Measurements from ENCODE around the gene SOX1. TPM values are rescaled to one million over a fixed set of nuclear protein-coding genes. Genes with fewer than 3 reads are reported as not detected.

The SOX1 gene
- total and polyA plus RNA-seq, 4 donors: 0.99 to 8.0 (median 4.2) TPM

- Histone ChIP-seq H3K27me3 (ENCODE audit: control insufficient read depth, insufficient read depth, low read length) (peaks cover 66% of the 10 kb centered on the region), H3K36me3 (ENCODE audit: control insufficient read depth, insufficient read depth, low read length) (no peaks in the 10 kb centered on the region), H3K4me3 (ENCODE audit: low read depth, low read length) (no peak overlapping the region), H3K9me3 (ENCODE audit: control insufficient read depth, insufficient read depth, low read length) (no peaks in the 10 kb centered on the region), H3K27ac (ENCODE audit: low read depth, low read length) (no peak overlapping the region), H3K4me1 (ENCODE audit: control insufficient read depth, insufficient read depth, low read length) (peaks cover 42% of the 10 kb centered on the region)
- DNase-seq (ENCODE audit: low read depth in 4 of 6, low spot score in 6 of 6): peak in 2 of 6 donors; percentile 25 to 37
- WGBS (ENCODE audit: insufficient coverage): 48% methylated on average over 2 of the region's 7 CpGs
These were observed 35.3 kb downstream of the SOX1 start for GRCh38 chr13:112102243-112102642.

- Histone ChIP-seq H3K27ac (ENCODE audit: low read depth, low read length) (peak overlapping the region; percentile 40), H3K4me1 (ENCODE audit: control insufficient read depth, insufficient read depth, low read length) (peaks cover 45% of the 10 kb centered on the region), H3K27me3 (ENCODE audit: control insufficient read depth, insufficient read depth, low read length) (peaks cover 73% of the 10 kb centered on the region), H3K36me3 (ENCODE audit: control insufficient read depth, insufficient read depth, low read length) (no peaks in the 10 kb centered on the region), H3K4me3 (ENCODE audit: low read depth, low read length) (no peak overlapping the region), H3K9me3 (ENCODE audit: control insufficient read depth, insufficient read depth, low read length) (no peaks in the 10 kb centered on the region)
- WGBS (ENCODE audit: insufficient coverage): 34% methylated on average over 3 of the region's 19 CpGs
- DNase-seq (ENCODE audit: low read depth in 4 of 6, low spot score in 6 of 6): peak in 2 of 6 donors; percentile 51 to 73
These were observed 36.4 kb downstream of the SOX1 start for GRCh38 chr13:112103260-112103838.

- peak in 5 of 6 donors; percentile 61 to 96 (median 66) for DNase-seq (ENCODE audit: low read depth in 4 of 6, low spot score in 6 of 6)
- Histone ChIP-seq H3K4me3 (ENCODE audit: low read depth, low read length) (no peak overlapping the region), H3K27ac (ENCODE audit: low read depth, low read length) (no peak overlapping the region), H3K27me3 (ENCODE audit: control insufficient read depth, insufficient read depth, low read length) (peaks cover 77% of the 10 kb centered on the region), H3K4me1 (ENCODE audit: control insufficient read depth, insufficient read depth, low read length) (peaks cover 45% of the 10 kb centered on the region), H3K9me3 (ENCODE audit: control insufficient read depth, insufficient read depth, low read length) (no peaks in the 10 kb centered on the region), H3K36me3 (ENCODE audit: control insufficient read depth, insufficient read depth, low read length) (no peaks in the 10 kb centered on the region)
- 4% methylated on average over 76 of the region's 76 CpGs for WGBS (ENCODE audit: insufficient coverage)
These were observed 37.3 kb downstream of the SOX1 start for GRCh38 chr13:112103961-112104880.

GRCh38 chr13:112104881-112105234, 37.9 kb downstream of the SOX1 start:
- no peak overlapping the region for H3K4me3 ChIP-seq (ENCODE audit: low read depth, low read length)
- H3K27ac ChIP-seq (ENCODE audit: low read depth, low read length): no peak overlapping the region
- H3K4me1 ChIP-seq (ENCODE audit: control insufficient read depth, insufficient read depth, low read length): peaks cover 45% of the 10 kb centered on the region

GRCh38 chr13:112105244-112105681, 38.3 kb downstream of the SOX1 start:
- H3K4me3 ChIP-seq (ENCODE audit: low read depth, low read length): no peak overlapping the region
- no peaks in the 10 kb centered on the region for H3K36me3 ChIP-seq (ENCODE audit: control insufficient read depth, insufficient read depth, low read length)
- no peak overlapping the region for H3K27ac ChIP-seq (ENCODE audit: low read depth, low read length)
- peak in 2 of 6 donors; percentile 43 to 67 for DNase-seq (ENCODE audit: low read depth in 4 of 6, low spot score in 6 of 6)
- peaks cover 45% of the 10 kb centered on the region for H3K4me1 ChIP-seq (ENCODE audit: control insufficient read depth, insufficient read depth, low read length)
- H3K9me3 ChIP-seq (ENCODE audit: control insufficient read depth, insufficient read depth, low read length): no peaks in the 10 kb centered on the region
- peaks cover 81% of the 10 kb centered on the region for H3K27me3 ChIP-seq (ENCODE audit: control insufficient read depth, insufficient read depth, low read length)
- 22% methylated on average over 35 of the region's 35 CpGs for WGBS (ENCODE audit: insufficient coverage)

More at GRCh38 chr13:112104881-112105234, 37.9 kb downstream of the SOX1 start:
- Histone ChIP-seq H3K27me3 (ENCODE audit: control insufficient read depth, insufficient read depth, low read length) (peaks cover 81% of the 10 kb centered on the region), H3K36me3 (ENCODE audit: control insufficient read depth, insufficient read depth, low read length) (no peaks in the 10 kb centered on the region), H3K9me3 (ENCODE audit: control insufficient read depth, insufficient read depth, low read length) (no peaks in the 10 kb centered on the region)
- DNase-seq (ENCODE audit: low read depth in 4 of 6, low spot score in 6 of 6): no peak
- 2% methylated on average over 36 of the region's 44 CpGs for WGBS (ENCODE audit: insufficient coverage)

GRCh38 chr13:112105892-112106291, 38.9 kb downstream of the SOX1 start:
- Histone ChIP-seq H3K27ac (ENCODE audit: low read depth, low read length) (no peak overlapping the region), H3K4me3 (ENCODE audit: low read depth, low read length) (no peak overlapping the region), H3K36me3 (ENCODE audit: control insufficient read depth, insufficient read depth, low read length) (no peaks in the 10 kb centered on the region), H3K4me1 (ENCODE audit: control insufficient read depth, insufficient read depth, low read length) (peaks cover 45% of the 10 kb centered on the region), H3K27me3 (ENCODE audit: control insufficient read depth, insufficient read depth, low read length) (peaks cover 80% of the 10 kb centered on the region), H3K9me3 (ENCODE audit: control insufficient read depth, insufficient read depth, low read length) (no peaks in the 10 kb centered on the region)
- peak in 2 of 6 donors; percentile 47 to 58 for DNase-seq (ENCODE audit: low read depth in 4 of 6, low spot score in 6 of 6)
- WGBS (ENCODE audit: insufficient coverage): 19% methylated on average over 21 of the region's 21 CpGs

- H3K4me3 ChIP-seq (ENCODE audit: low read depth, low read length): no peak overlapping the region
- WGBS (ENCODE audit: insufficient coverage): 14% methylated on average over 30 of the region's 36 CpGs
- no peaks in the 10 kb centered on the region for H3K36me3 ChIP-seq (ENCODE audit: control insufficient read depth, insufficient read depth, low read length)
- no peak overlapping the region for H3K27ac ChIP-seq (ENCODE audit: low read depth, low read length)
- H3K9me3 ChIP-seq (ENCODE audit: control insufficient read depth, insufficient read depth, low read length): no peaks in the 10 kb centered on the region
- peaks cover 45% of the 10 kb centered on the region for H3K4me1 ChIP-seq (ENCODE audit: control insufficient read depth, insufficient read depth, low read length)
- peak in 2 of 6 donors; percentile 58 to 69 for DNase-seq (ENCODE audit: low read depth in 4 of 6, low spot score in 6 of 6)
- H3K27me3 ChIP-seq (ENCODE audit: control insufficient read depth, insufficient read depth, low read length): peaks cover 76% of the 10 kb centered on the region
These were observed 39.7 kb downstream of the SOX1 start for GRCh38 chr13:112106478-112107141.

- Histone ChIP-seq H3K27ac (ENCODE audit: low read depth, low read length) (no peak overlapping the region), H3K27me3 (ENCODE audit: control insufficient read depth, insufficient read depth, low read length) (peaks cover 70% of the 10 kb centered on the region), H3K4me1 (ENCODE audit: control insufficient read depth, insufficient read depth, low read length) (peaks cover 45% of the 10 kb centered on the region), H3K36me3 (ENCODE audit: control insufficient read depth, insufficient read depth, low read length) (no peaks in the 10 kb centered on the region), H3K4me3 (ENCODE audit: low read depth, low read length) (no peak overlapping the region), H3K9me3 (ENCODE audit: control insufficient read depth, insufficient read depth, low read length) (no peaks in the 10 kb centered on the region)
- DNase-seq (ENCODE audit: low read depth in 4 of 6, low spot score in 6 of 6): no peak
- 74% methylated on average over 9 of the region's 18 CpGs for WGBS (ENCODE audit: insufficient coverage)
These were observed 40.3 kb downstream of the SOX1 start for GRCh38 chr13:112107289-112107688.

GRCh38 chr13:112110479-112110878, 43.5 kb downstream of the SOX1 start:
- DNase-seq (ENCODE audit: low read depth in 4 of 6, low spot score in 6 of 6): no peak
- H3K9me3 ChIP-seq (ENCODE audit: control insufficient read depth, insufficient read depth, low read length): no peaks in the 10 kb centered on the region
- H3K27me3 ChIP-seq (ENCODE audit: control insufficient read depth, insufficient read depth, low read length): peaks cover 50% of the 10 kb centered on the region
- H3K36me3 ChIP-seq (ENCODE audit: control insufficient read depth, insufficient read depth, low read length): no peaks in the 10 kb centered on the region
- H3K27ac ChIP-seq (ENCODE audit: low read depth, low read length): no peak overlapping the region
- peaks cover 20% of the 10 kb centered on the region for H3K4me1 ChIP-seq (ENCODE audit: control insufficient read depth, insufficient read depth, low read length)
- H3K4me3 ChIP-seq (ENCODE audit: low read depth, low read length): no peak overlapping the region

Data from spinal cord (tissue), 10 donors.